Thyroid gland (tissue), 4 donors: ENCODE data around the gene SORL1.

Source experiments
- POLR2A ChIP-seq, 2 donors: fragments of 450-650 bp; IDR thresholded peaks; one replicate each; pipeline ENCODE4 v1.6.1; 2017; ENCODE audit warnings: antibody characterized with exemption in 2 of 2, mild to moderate bottlenecking in 2 of 2, moderate library complexity in 1 of 2
- TF ChIP-seq, protein P1 (sequence below), 6 experiments: fragments of 200-600 bp in 3 of 6; fragments of 450-650 bp in 3 of 6; sonication (generic) in 3 of 6; IDR thresholded peaks; one replicate each; pipeline ENCODE4 v1.5.1; 2016 to 2019; ENCODE audit warnings: antibody characterized with exemption in 6 of 6, mild to moderate bottlenecking in 2 of 6, inconsistent platforms in 1 of 6, moderate library complexity in 1 of 6

DNA sequence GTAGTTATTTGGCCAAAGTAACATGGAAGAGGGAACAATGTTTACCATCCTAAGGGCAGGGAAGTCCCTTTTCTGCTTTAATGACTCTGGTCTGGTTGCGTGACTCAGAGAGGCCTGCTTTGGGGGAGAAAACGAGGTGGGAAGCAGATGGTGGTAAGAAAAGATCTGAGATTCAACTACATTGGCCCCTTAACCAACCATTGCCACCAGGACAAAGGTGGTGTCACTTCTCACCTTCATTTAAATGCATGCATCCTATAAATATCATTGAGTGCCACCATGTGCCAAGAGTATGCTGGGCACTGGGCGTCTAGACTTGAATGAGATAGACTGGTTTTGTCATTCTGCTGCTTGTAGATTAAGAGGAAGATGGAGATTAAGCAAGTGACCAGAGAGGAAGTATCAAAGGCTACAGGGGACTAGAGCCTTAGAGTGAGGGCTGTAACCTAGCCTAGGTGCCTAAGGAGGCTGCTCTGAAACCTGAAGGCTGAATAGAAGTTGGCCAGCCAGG is 3.6 kb upstream of the SORL1 start:
- TF ChIP-seq, protein P1, sequence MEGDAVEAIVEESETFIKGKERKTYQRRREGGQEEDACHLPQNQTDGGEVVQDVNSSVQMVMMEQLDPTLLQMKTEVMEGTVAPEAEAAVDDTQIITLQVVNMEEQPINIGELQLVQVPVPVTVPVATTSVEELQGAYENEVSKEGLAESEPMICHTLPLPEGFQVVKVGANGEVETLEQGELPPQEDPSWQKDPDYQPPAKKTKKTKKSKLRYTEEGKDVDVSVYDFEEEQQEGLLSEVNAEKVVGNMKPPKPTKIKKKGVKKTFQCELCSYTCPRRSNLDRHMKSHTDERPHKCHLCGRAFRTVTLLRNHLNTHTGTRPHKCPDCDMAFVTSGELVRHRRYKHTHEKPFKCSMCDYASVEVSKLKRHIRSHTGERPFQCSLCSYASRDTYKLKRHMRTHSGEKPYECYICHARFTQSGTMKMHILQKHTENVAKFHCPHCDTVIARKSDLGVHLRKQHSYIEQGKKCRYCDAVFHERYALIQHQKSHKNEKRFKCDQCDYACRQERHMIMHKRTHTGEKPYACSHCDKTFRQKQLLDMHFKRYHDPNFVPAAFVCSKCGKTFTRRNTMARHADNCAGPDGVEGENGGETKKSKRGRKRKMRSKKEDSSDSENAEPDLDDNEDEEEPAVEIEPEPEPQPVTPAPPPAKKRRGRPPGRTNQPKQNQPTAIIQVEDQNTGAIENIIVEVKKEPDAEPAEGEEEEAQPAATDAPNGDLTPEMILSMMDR (IDR thresholded peaks at IDR 0.05): no peak
- no peak for TF ChIP-seq POLR2A (IDR thresholded peaks at IDR 0.05)
